ENCODE results near the gene NRXN2. TPM values are rescaled to one million over a fixed set of nuclear protein-coding genes. Genes with fewer than 3 reads are reported as not detected.

NRXN2 gene
- total and polyA plus RNA-seq, 2 of the 13 experiments (the other 11 are each of a cell fraction or from before 2014, with no cell fraction given) = not detected

- H3K4me1 ChIP-seq (ENCODE audit: insufficient read depth, low read length) = peaks cover 34% of the 10 kb centered on the region
- H2AFZ ChIP-seq (ENCODE audit: low read length) = no peak overlapping the region
- DNase-seq (ENCODE audit: low spot score) (no peak), FAIRE-seq (no peak), ATAC-seq (peak; percentile 55)
- H3K4me3 ChIP-seq (replicated peaks in 1 of 3; ENCODE audit: insufficient read depth in 1 of 3, low read depth in 2 of 3, low read length in 3 of 3) = peak overlapping the region in 1 of 3 experiments; percentile 46; a peak in 1 of 6 replicates
- ChIA-PET CTCF (ENCODE audit: low intra/inter-chr PET ratio, low total read pairs) (no interaction called here), POLR2A (no interaction called here)
- H3K9me3 ChIP-seq (ENCODE audit: low read length) = no peaks in the 10 kb centered on the region
- H3K27ac ChIP-seq (ENCODE audit: extremely low read length, insufficient read depth, low read length) = no peak overlapping the region
- H3K27me3 ChIP-seq (ENCODE audit: control insufficient read depth in 1 of 2, insufficient read depth in 2 of 2, low read length in 2 of 2) = peaks cover under 1 to 29% of the 10 kb centered on the region in 2 experiments
- H3K36me3 ChIP-seq (replicated peaks in 1 of 2; ENCODE audit: control insufficient read depth in 1 of 2, insufficient read depth in 2 of 2, low read length in 2 of 2) = no peaks in the 10 kb centered on the region
- H4K20me1 ChIP-seq (ENCODE audit: insufficient read depth, low read length) = no peaks in the 10 kb centered on the region
- H3K9ac ChIP-seq (ENCODE audit: insufficient read depth, low read depth, low read length) = no peak overlapping the region
- no TSS peak for BruUV-seq (replicated peaks)
- WGBS (ENCODE audit: low lambda C conversion rate) = 0% methylated on average over 1 of the region's 9 CpGs
- no peaks in the 10 kb centered on the region for H3K79me2 ChIP-seq (ENCODE audit: insufficient read depth, low read length)
- H3K4me2 ChIP-seq (ENCODE audit: low read depth, low read length) = peak overlapping the region; percentile 62
- intact Hi-C loops (cut with micrococcal nuclease; ENCODE audit: unreplicated experiment) = loop anchor here (1.0 kb wide), 1 partner anchor 38 kb away; no protein-coding TSS in a partner anchor
- in situ Hi-C loops (cut with HindIII; ENCODE audit: extremely low pct_ligation_motif_present, low pct_unique_long_range_greater_than_20kb) = no loop called here
- TF ChIP-seq ELF3 (CRISPR knock-in tag; IDR thresholded peaks at IDR 0.05) (0 out of 2 replicates have a peak, but pooled peaks have one; percentile 19), PATZ1 (CRISPR knock-in tag; IDR thresholded peaks at IDR 0.05) (0 out of 2 replicates have a peak, but pooled peaks have one; percentile 13), ZNF557 (CRISPR knock-in tag; IDR thresholded peaks at IDR 0.05) (no peak), ZFX (CRISPR knock-in tag; IDR thresholded peaks at IDR 0.05; ENCODE audit: low read depth) (0 out of 2 replicates have a peak, but pooled peaks have one; percentile 29), REL (CRISPR knock-in tag; conservative IDR thresholded peaks at IDR 0.05) (no peak), CTCF (CRISPR knock-in tag; IDR thresholded peaks at IDR 0.05) (0 out of 2 replicates have a peak, but pooled peaks have one; percentile 3), ZNF687 (CRISPR knock-in tag; IDR thresholded peaks at IDR 0.05) (peak; percentile 43), POGZ (CRISPR knock-in tag; IDR thresholded peaks at IDR 0.05) (no peak), ZNF101 (CRISPR knock-in tag; IDR thresholded peaks at IDR 0.05; ENCODE audit: borderline replicate concordance, low read depth) (no peak), PAXIP1 (CRISPR knock-in tag; conservative IDR thresholded peaks at IDR 0.05) (0 out of 2 replicates have a peak, but pooled peaks have one; percentile 28), RFX3 (CRISPR knock-in tag; IDR thresholded peaks at IDR 0.05) (no peak), ETV5 (CRISPR knock-in tag; IDR thresholded peaks at IDR 0.05; ENCODE audit: borderline replicate concordance) (peak; percentile 81; the same call in 1 of the 2 replicates), MIER2 (CRISPR knock-in tag; IDR thresholded peaks at IDR 0.05) (no peak)
Measured at GRCh38 chr11:64726211-64726641, 3.2 kb upstream of the NRXN2 start.
